Measurements from ENCODE around the gene MANSC4. TPM values are rescaled to one million over a fixed set of nuclear protein-coding genes. Genes with fewer than 3 reads are reported as not detected.

Gene MANSC4
- total RNA-seq, 1 experiment from 2014 or later, result not detected

DNA sequence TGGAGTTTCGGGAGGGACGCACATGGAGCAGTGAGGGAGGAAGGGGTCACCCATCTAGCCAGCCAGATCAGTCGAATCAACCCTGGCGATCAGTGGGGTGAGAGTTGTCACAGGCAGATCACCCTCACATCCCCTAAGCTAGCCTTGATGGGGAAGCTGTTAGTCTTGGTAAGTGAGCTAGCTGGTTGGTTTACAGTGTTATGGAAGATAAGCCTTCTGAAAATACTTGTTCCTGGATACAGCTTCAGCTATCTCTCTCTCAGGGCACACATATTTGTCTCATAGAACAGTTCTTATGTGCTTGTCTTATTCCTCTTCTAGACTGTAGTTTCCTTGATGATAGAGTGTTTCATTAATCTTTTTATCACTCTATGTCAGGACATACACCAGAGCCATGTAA, 26.2 kb upstream of the MANSC4 start:
- no peak for DNase-seq
- Mint-ChIP-seq H3K9me3 (ENCODE audit: low read depth, unreplicated experiment) (peaks cover 2% of the 10 kb centered on the region), H3K36me3 (ENCODE audit: insufficient read depth, unreplicated experiment) (no peaks in the 10 kb centered on the region), H3K4me1 (ENCODE audit: low read depth, unreplicated experiment) (no peaks in the 10 kb centered on the region), H3K27ac (ENCODE audit: unreplicated experiment) (no peak overlapping the region), H3K27me3 (ENCODE audit: unreplicated experiment) (no peaks in the 10 kb centered on the region), H3K4me3 (ENCODE audit: low read depth, unreplicated experiment) (no peak overlapping the region)
- no TSS peak for BruUV-seq (replicated peaks)
- intact Hi-C loops (cut with micrococcal nuclease; ENCODE audit: unreplicated experiment), result no loop called here
- TF ChIP-seq, protein P1, sequence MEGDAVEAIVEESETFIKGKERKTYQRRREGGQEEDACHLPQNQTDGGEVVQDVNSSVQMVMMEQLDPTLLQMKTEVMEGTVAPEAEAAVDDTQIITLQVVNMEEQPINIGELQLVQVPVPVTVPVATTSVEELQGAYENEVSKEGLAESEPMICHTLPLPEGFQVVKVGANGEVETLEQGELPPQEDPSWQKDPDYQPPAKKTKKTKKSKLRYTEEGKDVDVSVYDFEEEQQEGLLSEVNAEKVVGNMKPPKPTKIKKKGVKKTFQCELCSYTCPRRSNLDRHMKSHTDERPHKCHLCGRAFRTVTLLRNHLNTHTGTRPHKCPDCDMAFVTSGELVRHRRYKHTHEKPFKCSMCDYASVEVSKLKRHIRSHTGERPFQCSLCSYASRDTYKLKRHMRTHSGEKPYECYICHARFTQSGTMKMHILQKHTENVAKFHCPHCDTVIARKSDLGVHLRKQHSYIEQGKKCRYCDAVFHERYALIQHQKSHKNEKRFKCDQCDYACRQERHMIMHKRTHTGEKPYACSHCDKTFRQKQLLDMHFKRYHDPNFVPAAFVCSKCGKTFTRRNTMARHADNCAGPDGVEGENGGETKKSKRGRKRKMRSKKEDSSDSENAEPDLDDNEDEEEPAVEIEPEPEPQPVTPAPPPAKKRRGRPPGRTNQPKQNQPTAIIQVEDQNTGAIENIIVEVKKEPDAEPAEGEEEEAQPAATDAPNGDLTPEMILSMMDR (IDR thresholded peaks at IDR 0.05; ENCODE audit: unreplicated experiment), result no peak
- CTCF ChIA-PET, result no interaction called here

DNA sequence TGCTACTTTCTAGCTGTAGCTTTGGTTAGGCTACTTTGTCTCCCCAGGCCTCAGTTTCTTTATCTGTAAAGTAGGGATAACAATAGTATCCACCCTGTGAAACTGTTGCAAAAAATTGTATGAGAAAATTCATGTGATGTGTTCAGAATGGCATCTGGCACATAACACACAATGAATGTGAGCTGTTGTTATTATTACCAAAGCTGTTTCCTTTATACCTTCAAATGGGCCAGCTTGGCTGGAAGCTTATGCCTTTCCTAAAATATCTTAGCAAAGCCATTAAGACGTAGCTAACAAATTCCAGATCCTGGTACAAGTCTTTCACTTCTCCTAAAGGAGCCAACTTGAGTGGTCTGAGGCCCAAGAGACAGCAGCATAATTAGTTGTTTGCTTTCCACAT, 25.2 kb upstream of the MANSC4 start:
- intact Hi-C loops (cut with micrococcal nuclease; ENCODE audit: unreplicated experiment), result no loop called here
- H3K4me3 Mint-ChIP-seq (ENCODE audit: low read depth, unreplicated experiment), result no peak overlapping the region
- H3K27me3 Mint-ChIP-seq (ENCODE audit: unreplicated experiment), result no peaks in the 10 kb centered on the region
- H3K4me1 Mint-ChIP-seq (ENCODE audit: low read depth, unreplicated experiment), result no peaks in the 10 kb centered on the region
- TF ChIP-seq, protein P1 (IDR thresholded peaks at IDR 0.05; ENCODE audit: unreplicated experiment), result no peak
- H3K27ac Mint-ChIP-seq (ENCODE audit: unreplicated experiment), result no peak overlapping the region
- H3K36me3 Mint-ChIP-seq (ENCODE audit: insufficient read depth, unreplicated experiment), result no peaks in the 10 kb centered on the region
- DNase-seq, result no peak
- CTCF ChIA-PET, result interaction anchor here (0.6 to 0.7 kb wide), 2 partner anchors 39 to 71 kb away, joined by 3 to 5 read pairs; no protein-coding TSS in a partner anchor
- H3K9me3 Mint-ChIP-seq (ENCODE audit: low read depth, unreplicated experiment), result peaks cover 2% of the 10 kb centered on the region
- no TSS peak for BruUV-seq (replicated peaks)

DNA sequence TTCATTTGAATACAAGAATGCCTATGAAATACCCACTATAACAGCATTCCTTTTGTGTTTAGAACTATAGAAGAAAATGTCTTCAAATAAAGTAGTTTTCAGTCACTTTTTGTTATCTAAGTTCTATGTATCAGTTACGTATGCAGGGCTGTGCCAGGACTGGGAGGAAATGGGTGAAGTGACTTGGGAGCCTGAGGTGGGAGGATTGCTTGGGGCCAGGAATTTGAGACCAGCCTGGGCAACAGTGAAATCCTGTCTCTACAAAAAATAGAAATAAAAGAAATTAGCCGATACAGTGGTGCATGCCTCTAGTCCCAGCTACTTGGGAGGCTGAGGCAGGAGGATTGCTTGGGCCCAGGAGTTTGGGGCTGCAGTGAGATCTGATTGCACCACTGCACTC, 22.9 kb upstream of the MANSC4 start:
- H3K4me3 Mint-ChIP-seq (ENCODE audit: low read depth, unreplicated experiment), result no peak overlapping the region
- intact Hi-C loops (cut with micrococcal nuclease; ENCODE audit: unreplicated experiment), result no loop called here
- H3K27ac Mint-ChIP-seq (ENCODE audit: unreplicated experiment), result no peak overlapping the region
- no peaks in the 10 kb centered on the region for H3K36me3 Mint-ChIP-seq (ENCODE audit: insufficient read depth, unreplicated experiment)
- H3K27me3 Mint-ChIP-seq (ENCODE audit: unreplicated experiment), result no peaks in the 10 kb centered on the region
- H3K9me3 Mint-ChIP-seq (ENCODE audit: low read depth, unreplicated experiment), result peaks cover 2% of the 10 kb centered on the region
- no TSS peak for BruUV-seq (replicated peaks)
- CTCF ChIA-PET, result no interaction called here
- H3K4me1 Mint-ChIP-seq (ENCODE audit: low read depth, unreplicated experiment), result no peaks in the 10 kb centered on the region
- DNase-seq, result no peak
- TF ChIP-seq, protein P1 (IDR thresholded peaks at IDR 0.05; ENCODE audit: unreplicated experiment), result no peak

DNA sequence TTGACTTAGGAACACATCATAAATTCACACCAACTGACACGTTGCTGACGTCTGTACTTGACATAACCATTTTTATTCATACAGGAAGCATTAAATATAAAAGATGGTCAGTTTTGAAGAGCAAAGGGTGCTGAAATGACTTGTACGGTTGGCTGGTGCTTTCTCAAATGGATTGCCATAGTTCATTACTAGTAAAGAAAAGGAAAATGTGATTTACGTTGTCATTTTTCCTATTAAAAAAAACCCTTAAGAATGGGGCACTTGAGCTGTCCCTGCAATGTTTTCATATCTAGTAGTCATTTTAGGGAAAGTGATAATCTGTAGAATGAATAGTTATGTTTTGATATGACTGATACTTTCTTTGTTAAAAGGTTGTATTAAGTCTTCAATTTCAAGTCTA, 22.5 kb upstream of the MANSC4 start:
- no peak overlapping the region for H3K4me3 Mint-ChIP-seq (ENCODE audit: low read depth, unreplicated experiment)
- no TSS peak for BruUV-seq (replicated peaks)
- intact Hi-C loops (cut with micrococcal nuclease; ENCODE audit: unreplicated experiment), result no loop called here
- no peaks in the 10 kb centered on the region for H3K36me3 Mint-ChIP-seq (ENCODE audit: insufficient read depth, unreplicated experiment)
- H3K4me1 Mint-ChIP-seq (ENCODE audit: low read depth, unreplicated experiment), result no peaks in the 10 kb centered on the region
- no peaks in the 10 kb centered on the region for H3K9me3 Mint-ChIP-seq (ENCODE audit: low read depth, unreplicated experiment)
- DNase-seq, result no peak
- TF ChIP-seq, protein P1 (IDR thresholded peaks at IDR 0.05; ENCODE audit: unreplicated experiment), result no peak
- no peak overlapping the region for H3K27ac Mint-ChIP-seq (ENCODE audit: unreplicated experiment)
- CTCF ChIA-PET, result no interaction called here
- H3K27me3 Mint-ChIP-seq (ENCODE audit: unreplicated experiment), result no peaks in the 10 kb centered on the region
